H1 (cell line): Measurements from ENCODE around the gene SLC6A12. TPM values are rescaled to one million over a fixed set of nuclear protein-coding genes. Genes with fewer than 3 reads are reported as not detected.

Source experiments
- CHD1 ChIP-seq: IDR thresholded peaks from 2 replicates; pipeline ENCODE4 v1.6.1; 2012; ENCODE audit warnings: low read depth, low read length, improper control_type of control experiment
- CHD7 ChIP-seq: fragments of 300-600 bp; sonication (generic); IDR thresholded peaks from 2 replicates; pipeline ENCODE4 v1.7.1; 2012; ENCODE audit warnings: low read length, moderate library complexity, mild to moderate bottlenecking, inconsistent platforms; ENCODE audit not compliant: insufficient replicate concordance
- JUN ChIP-seq: IDR thresholded peaks from 2 replicates; pipeline ENCODE4 v1.6.1; 2011; ENCODE audit warnings: low read depth, mild to moderate bottlenecking, improper control_type of control experiment, low read length
- PHF8 ChIP-seq: fragments of 200-600 bp; sonication (generic); conservative IDR thresholded peaks from 2 replicates; pipeline ENCODE4 v1.7.1; 2012; ENCODE audit warnings: low read depth, mild to moderate bottlenecking, inconsistent platforms, low read length, moderate library complexity
- POU5F1 ChIP-seq: IDR thresholded peaks from 2 replicates; pipeline ENCODE4 v1.6.1; 2011; ENCODE audit warnings: low read depth, mild to moderate bottlenecking, low read length, moderate library complexity
- SIX5 ChIP-seq: IDR thresholded peaks from 2 replicates; pipeline ENCODE4 v1.6.1; 2011; ENCODE audit warnings: mild to moderate bottlenecking, low read depth, low read length
- SP1 ChIP-seq: IDR thresholded peaks from 2 replicates; pipeline ENCODE4 v1.6.1; 2011; ENCODE audit warnings: low read depth, low read length
- USF2 ChIP-seq: IDR thresholded peaks from 2 replicates; pipeline ENCODE4 v1.6.1; 2011; ENCODE audit warnings: low read length, improper control_type of control experiment
- polyA plus RNA-seq, 7 experiments: library from polyadenylated mRNA; depleted of rRNA in 3 of 7; stranded (reverse) in 5 of 7; unstranded in 2 of 7; fragments of >200 nt in 5 of 7; fragments of 200-250 nt in 2 of 7; gene quantifications; 1 replicate in 5 of 7; 2 replicates in 1 of 7; 4 replicates in 1 of 7; pipeline versions ENCODE4 v1.2.1 to v1.2.3, GENCODE V29; 2011 to 2013; ENCODE audit warnings: missing spikeins in 2 of 7, mixed read lengths in 2 of 7
- total RNA-seq: library from RNA; stranded (reverse); fragmentation: NEBNext Ultra II Directional; extraction: Animal tissue kit (Norgen Biotek cat#: 25700); gene quantifications from 2 replicates; pipeline ENCODE4 v1.2.1, GENCODE V29; 2021

Gene SLC6A12
- total and polyA plus RNA-seq, 2 of the 8 experiments (the other 6 are each of a cell fraction or from before 2014, with no cell fraction given): 0.70 to 1.1 TPM

- TF ChIP-seq CHD7: no peak
- no peak for TF ChIP-seq JUN
- no peak for TF ChIP-seq SP1
- TF ChIP-seq POU5F1: no peak
- no peak for TF ChIP-seq PHF8
- no peak for TF ChIP-seq CHD1
- TF ChIP-seq SIX5: no peak
- TF ChIP-seq USF2: no peak
These were observed 45.9 kb downstream of the SLC6A12 start (continued) for GRCh38 chr12:167959-168600.
